Measurements from ENCODE around the gene PEX16. TPM values are rescaled to one million over a fixed set of nuclear protein-coding genes. Genes with fewer than 3 reads are reported as not detected.

PEX16 gene
- total and polyA plus RNA-seq, 9 of the 15 experiments (the other 6 are each of a cell fraction or from before 2014, with no cell fraction given): 1.5 to 43.9 (median 14.6) TPM

DNA sequence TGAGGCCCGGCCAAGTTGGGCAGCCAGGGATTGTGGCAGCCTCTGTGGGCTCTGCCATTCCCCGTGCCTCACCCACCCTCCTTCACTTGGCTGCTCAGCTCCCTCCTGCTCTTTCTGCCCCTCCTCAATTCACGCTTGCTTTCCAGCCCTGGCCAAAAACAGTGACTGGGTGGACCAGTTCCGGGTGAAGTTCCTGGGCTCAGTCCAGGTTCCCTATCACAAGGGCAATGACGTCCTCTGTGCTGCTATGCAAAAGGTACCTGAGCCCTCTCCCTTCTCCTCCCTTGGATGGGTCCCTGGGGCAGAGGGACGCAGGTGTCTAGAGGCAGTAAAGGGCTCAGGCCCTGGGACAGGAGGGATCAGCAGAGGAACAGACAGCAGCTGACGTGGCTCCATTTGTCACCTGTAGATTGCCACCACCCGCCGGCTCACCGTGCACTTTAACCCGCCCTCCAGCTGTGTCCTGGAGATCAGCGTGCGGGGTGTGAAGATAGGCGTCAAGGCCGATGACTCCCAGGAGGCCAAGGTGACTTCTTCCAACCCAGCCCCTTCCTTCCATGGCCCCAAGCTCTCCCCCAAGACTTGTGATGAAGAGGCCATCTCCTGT lies 13.3 kb downstream of the PEX16 start (continued):
- no peak for TF ChIP-seq CBX2 (IDR thresholded peaks at IDR 0.05; ENCODE audit: insufficient read depth, low read length, poor library complexity, severe bottlenecking)
- TF ChIP-seq RFX5 (IDR thresholded peaks at IDR 0.05; ENCODE audit: low read depth, low read length): no peak
- TF ChIP-seq MYNN (IDR thresholded peaks at IDR 0.05): no peak
- TF ChIP-seq MYNN (CRISPR knock-in tag; IDR thresholded peaks at IDR 0.05): no peak
- no peak for TF ChIP-seq NFXL1 (CRISPR knock-in tag; IDR thresholded peaks at IDR 0.05)
- TF ChIP-seq, protein P1, sequence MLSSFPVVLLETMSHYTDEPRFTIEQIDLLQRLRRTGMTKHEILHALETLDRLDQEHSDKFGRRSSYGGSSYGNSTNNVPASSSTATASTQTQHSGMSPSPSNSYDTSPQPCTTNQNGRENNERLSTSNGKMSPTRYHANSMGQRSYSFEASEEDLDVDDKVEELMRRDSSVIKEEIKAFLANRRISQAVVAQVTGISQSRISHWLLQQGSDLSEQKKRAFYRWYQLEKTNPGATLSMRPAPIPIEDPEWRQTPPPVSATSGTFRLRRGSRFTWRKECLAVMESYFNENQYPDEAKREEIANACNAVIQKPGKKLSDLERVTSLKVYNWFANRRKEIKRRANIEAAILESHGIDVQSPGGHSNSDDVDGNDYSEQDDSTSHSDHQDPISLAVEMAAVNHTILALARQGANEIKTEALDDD (IDR thresholded peaks at IDR 0.05): no peak
- TF ChIP-seq HNRNPL (IDR thresholded peaks at IDR 0.05; ENCODE audit: low read depth, low read length): no peak
- peak; percentile 57 for TF ChIP-seq CXXC5 (CRISPR knock-in tag; IDR thresholded peaks at IDR 0.05)
- TF ChIP-seq MAFG (tag; conservative IDR thresholded peaks at IDR 0.05): no peak
- no peak for TF ChIP-seq SIN3B (IDR thresholded peaks at IDR 0.05; ENCODE audit: low read depth)
- TF ChIP-seq ZNF586 (CRISPR knock-in tag; conservative IDR thresholded peaks at IDR 0.05): no peak
- no peak for TF ChIP-seq ZNF445 (CRISPR knock-in tag; IDR thresholded peaks at IDR 0.05; ENCODE audit: low read depth)
- no peak for TF ChIP-seq MEF2D (tag; conservative IDR thresholded peaks at IDR 0.05; ENCODE audit: low read depth)
- TF ChIP-seq HDAC3 (IDR thresholded peaks at IDR 0.05; ENCODE audit: borderline replicate concordance, partially characterized antibody): no peak
- no peak for TF ChIP-seq ZNF561 (CRISPR knock-in tag; conservative IDR thresholded peaks at IDR 0.05)
- TF ChIP-seq RBM17 (IDR thresholded peaks at IDR 0.05; ENCODE audit: borderline replicate concordance, low read depth, low read length): no peak
- TF ChIP-seq, protein P2, sequence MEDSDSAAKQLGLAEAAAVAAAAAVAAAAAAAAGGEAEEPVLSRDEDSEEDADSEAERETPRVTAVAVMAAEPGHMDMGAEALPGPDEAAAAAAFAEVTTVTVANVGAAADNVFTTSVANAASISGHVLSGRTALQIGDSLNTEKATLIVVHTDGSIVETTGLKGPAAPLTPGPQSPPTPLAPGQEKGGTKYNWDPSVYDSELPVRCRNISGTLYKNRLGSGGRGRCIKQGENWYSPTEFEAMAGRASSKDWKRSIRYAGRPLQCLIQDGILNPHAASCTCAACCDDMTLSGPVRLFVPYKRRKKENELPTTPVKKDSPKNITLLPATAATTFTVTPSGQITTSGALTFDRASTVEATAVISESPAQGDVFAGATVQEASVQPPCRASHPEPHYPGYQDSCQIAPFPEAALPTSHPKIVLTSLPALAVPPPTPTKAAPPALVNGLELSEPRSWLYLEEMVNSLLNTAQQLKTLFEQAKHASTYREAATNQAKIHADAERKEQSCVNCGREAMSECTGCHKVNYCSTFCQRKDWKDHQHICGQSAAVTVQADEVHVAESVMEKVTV (CRISPR knock-in tag; IDR thresholded peaks at IDR 0.05): no peak
- no peak for TF ChIP-seq ZBTB8A (IDR thresholded peaks at IDR 0.05; ENCODE audit: partially characterized antibody)
- TF ChIP-seq HMG20A (CRISPR knock-in tag; conservative IDR thresholded peaks at IDR 0.05): no peak
- TF ChIP-seq ZKSCAN1 (IDR thresholded peaks at IDR 0.05; ENCODE audit: low read depth, low read length): no peak
- TF ChIP-seq TOE1 (IDR thresholded peaks at IDR 0.05; ENCODE audit: borderline replicate concordance): no peak
- TF ChIP-seq TOE1 (CRISPR knock-in tag; IDR thresholded peaks at IDR 0.05; ENCODE audit: borderline replicate concordance, low read depth): no peak
- no peak for TF ChIP-seq NCOA2 (IDR thresholded peaks at IDR 0.05; ENCODE audit: partially characterized antibody in 2 of 2)
- TF ChIP-seq, protein P3, sequence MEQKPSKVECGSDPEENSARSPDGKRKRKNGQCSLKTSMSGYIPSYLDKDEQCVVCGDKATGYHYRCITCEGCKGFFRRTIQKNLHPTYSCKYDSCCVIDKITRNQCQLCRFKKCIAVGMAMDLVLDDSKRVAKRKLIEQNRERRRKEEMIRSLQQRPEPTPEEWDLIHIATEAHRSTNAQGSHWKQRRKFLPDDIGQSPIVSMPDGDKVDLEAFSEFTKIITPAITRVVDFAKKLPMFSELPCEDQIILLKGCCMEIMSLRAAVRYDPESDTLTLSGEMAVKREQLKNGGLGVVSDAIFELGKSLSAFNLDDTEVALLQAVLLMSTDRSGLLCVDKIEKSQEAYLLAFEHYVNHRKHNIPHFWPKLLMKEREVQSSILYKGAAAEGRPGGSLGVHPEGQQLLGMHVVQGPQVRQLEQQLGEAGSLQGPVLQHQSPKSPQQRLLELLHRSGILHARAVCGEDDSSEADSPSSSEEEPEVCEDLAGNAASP (IDR thresholded peaks at IDR 0.05): no peak
- TF ChIP-seq TAF15 (IDR thresholded peaks at IDR 0.05; ENCODE audit: low read depth, low read length): no peak
- TF ChIP-seq ESRRB (CRISPR knock-in tag; IDR thresholded peaks at IDR 0.05; ENCODE audit: borderline replicate concordance): no peak
- TF ChIP-seq GTF2F1 (IDR thresholded peaks at IDR 0.05; ENCODE audit: low read depth, low read length): no peak
- TF ChIP-seq MBD2 (IDR thresholded peaks at IDR 0.05; ENCODE audit: borderline replicate concordance, low read depth): no peak
- no peak for TF ChIP-seq CAMTA2 (CRISPR knock-in tag; conservative IDR thresholded peaks at IDR 0.05)

Data from K562 (cell line).